CD4-positive, alpha-beta memory T cell (primary cell): ENCODE measurements around the gene ROBO3. TPM values are rescaled to one million over a fixed set of nuclear protein-coding genes. Genes with fewer than 3 reads are reported as not detected.

Experiments
- CTCF ChIA-PET: fragments of 350-600 bp; sonication (Branson Sonifier 250); formaldehyde crosslinking; loops from one replicate; lab custom pipeline; 2021; ENCODE audit warnings: inconsistent platforms; ENCODE audit not compliant: partially characterized antibody; lab: Charles Lee
- POLR2A ChIA-PET: fragments of 350-600 bp; sonication (Branson Sonifier 250); formaldehyde crosslinking; loops from one replicate; lab custom pipeline; 2021; ENCODE audit not compliant: partially characterized antibody; lab: Charles Lee
- DNase-seq, 5 donors: peaks; one replicate each; pipeline versions ENCODE4 v3.0.0 to v3.0.0-alpha.2; 2020 to 2022; ENCODE audit warnings: mixed read lengths in 1 of 5
- H3K27ac ChIP-seq: one replicate; pipeline ENCODE4 v1.7.0; 2013; ENCODE audit warnings: low read depth, low read length
- H3K27me3 ChIP-seq: 2 replicates; pipeline ENCODE4 v1.7.0; 2013; ENCODE audit warnings: mild to moderate bottlenecking, low read length, moderate library complexity; ENCODE audit not compliant: insufficient read depth
- H3K36me3 ChIP-seq: 2 replicates; pipeline ENCODE4 v1.7.0; 2013; ENCODE audit warnings: mild to moderate bottlenecking, low read length, moderate library complexity; ENCODE audit not compliant: insufficient read depth
- H3K4me1 ChIP-seq: 2 replicates; pipeline ENCODE4 v1.7.0; 2013; ENCODE audit warnings: mild to moderate bottlenecking, low read length, moderate library complexity; ENCODE audit not compliant: insufficient read depth
- H3K4me3 ChIP-seq, 2 donors: one replicate each; pipeline ENCODE4 v1.7.0; 2013; ENCODE audit warnings: low read length in 2 of 2, mild to moderate bottlenecking in 1 of 2
- H3K9me3 ChIP-seq, 2 donors: one replicate each; pipeline ENCODE4 v1.7.0; 2013; ENCODE audit warnings: low read length in 2 of 2, control low read depth in 1 of 2; ENCODE audit not compliant: control insufficient read depth in 1 of 2
- H3K27ac Mint-ChIP-seq, 7 donors: one replicate each; pipeline ENCODE4 v1.8.0; 2020 to 2021; ENCODE audit warnings: mixed read lengths in 7 of 7, mild to moderate bottlenecking in 6 of 7, inconsistent platforms in 3 of 7, moderate library complexity in 3 of 7
- H3K27me3 Mint-ChIP-seq, 2 donors: one replicate each; pipeline ENCODE4 v1.8.0; 2020 to 2021; ENCODE audit warnings: mixed read lengths in 2 of 2
- H3K36me3 Mint-ChIP-seq, 2 donors: one replicate each; pipeline ENCODE4 v1.8.0; 2020 to 2021; ENCODE audit warnings: mixed read lengths in 2 of 2, inconsistent platforms in 1 of 2, mild to moderate bottlenecking in 1 of 2
- H3K4me1 Mint-ChIP-seq, 4 donors: one replicate each; pipeline ENCODE4 v1.8.0; 2020 to 2021; ENCODE audit warnings: mixed read lengths in 4 of 4, mild to moderate bottlenecking in 1 of 4
- H3K4me3 Mint-ChIP-seq, 8 donors: one replicate each; pipeline ENCODE4 v1.8.0; 2020 to 2021; ENCODE audit warnings: mixed read lengths in 8 of 8, mild to moderate bottlenecking in 7 of 8, moderate library complexity in 6 of 8, inconsistent platforms in 3 of 8
- H3K9me3 Mint-ChIP-seq, 8 donors: one replicate each; pipeline ENCODE4 v1.8.0; 2020 to 2021; ENCODE audit warnings: mixed read lengths in 8 of 8, mild to moderate bottlenecking in 5 of 8, inconsistent platforms in 3 of 8, moderate library complexity in 1 of 8
- intact Hi-C: fragments of 100-400 bp; cut with micrococcal nuclease; formaldehyde crosslinking; loops from one replicate; pipeline ENCODE4 v1.15.1; 2023
- polyA plus RNA-seq, 2 donors: library from polyadenylated mRNA; unstranded; fragments of 300-500 nt; fragmentation: Illumina TruSeq; gene quantifications; one replicate each; pipeline ENCODE4 v1.2.3, GENCODE V29; 2021
- total RNA-seq, 2 experiments: library from RNA; stranded (reverse); gene quantifications; one replicate each; pipeline ENCODE4 v1.2.3, GENCODE V29; 2021

Gene ROBO3
- total and polyA plus RNA-seq, 4 experiments from 2014 or later = 0.70 to 18.1 (median 9.1) TPM

GRCh38 chr11:124879493-124880289, 14.5 kb downstream of the ROBO3 start:
- H3K36me3 ChIP-seq = no peaks in the 10 kb centered on the region
- no peak overlapping the region for H3K4me3 ChIP-seq
- Mint-ChIP-seq H3K9me3 (no peaks in the 10 kb centered on the region), H3K4me1 (peaks cover 4 to 29% (median 19%) of the 10 kb centered on the region in 4 donors), H3K27me3 (peaks cover 3 to 6% of the 10 kb centered on the region in 2 donors), H3K36me3 (no peaks in the 10 kb centered on the region), H3K27ac (peak overlapping the region in 3 of 7 donors; percentile 62 to 71 (median 70)), H3K4me3 (peak overlapping the region in 1 of 8 donors; percentile 15)
- no peaks in the 10 kb centered on the region for H3K9me3 ChIP-seq
- CTCF ChIA-PET = interaction anchor here (0.5 kb wide), 1 partner anchor 256 kb away, joined by 4 read pairs; no protein-coding TSS in a partner anchor
- no peaks in the 10 kb centered on the region for H3K27me3 ChIP-seq
- no peak overlapping the region for H3K27ac ChIP-seq
- peaks cover 13% of the 10 kb centered on the region for H3K4me1 ChIP-seq
- DNase-seq = no peak
- POLR2A ChIA-PET = no interaction called here
- intact Hi-C loops = loop anchor here (5.0 kb wide), 1 partner anchor 1008 kb away; the partner anchor contains the start of gene HYLS1

- Mint-ChIP-seq H3K27ac (peak overlapping the region in 1 of 7 donors; percentile 71), H3K9me3 (no peaks in the 10 kb centered on the region), H3K36me3 (no peaks in the 10 kb centered on the region), H3K4me1 (peaks cover 4 to 29% (median 19%) of the 10 kb centered on the region in 4 donors), H3K27me3 (peaks cover 2 to 6% of the 10 kb centered on the region in 2 donors), H3K4me3 (no peak overlapping the region)
- ChIA-PET CTCF (no interaction called here), POLR2A (no interaction called here)
- intact Hi-C loops = no loop called here
- H3K27me3 ChIP-seq = no peaks in the 10 kb centered on the region
- H3K4me3 ChIP-seq = no peak overlapping the region
- DNase-seq = no peak
- no peak overlapping the region for H3K27ac ChIP-seq
- no peaks in the 10 kb centered on the region for H3K36me3 ChIP-seq
- no peaks in the 10 kb centered on the region for H3K9me3 ChIP-seq
- peaks cover 13% of the 10 kb centered on the region for H3K4me1 ChIP-seq
These were observed 15.0 kb downstream of the ROBO3 start for GRCh38 chr11:124880290-124880611.

- no peak overlapping the region for H3K4me3 Mint-ChIP-seq
- H3K9me3 Mint-ChIP-seq = no peaks in the 10 kb centered on the region
- H3K4me3 ChIP-seq = no peak overlapping the region
- POLR2A ChIA-PET = no interaction called here
- H3K27ac Mint-ChIP-seq = peak overlapping the region in 2 of 7 donors; percentile 37 to 78
- H3K36me3 ChIP-seq = no peaks in the 10 kb centered on the region
- H3K4me1 ChIP-seq = peaks cover 9% of the 10 kb centered on the region
- H3K9me3 ChIP-seq = no peaks in the 10 kb centered on the region
- no peaks in the 10 kb centered on the region for H3K36me3 Mint-ChIP-seq
- no peak overlapping the region for H3K27ac ChIP-seq
- H3K27me3 ChIP-seq = no peaks in the 10 kb centered on the region
- peaks cover 4 to 23% (median 16%) of the 10 kb centered on the region in 4 donors for H3K4me1 Mint-ChIP-seq
- intact Hi-C loops = no loop called here
- DNase-seq = no peak
- peaks cover 2 to 3% of the 10 kb centered on the region in 2 donors for H3K27me3 Mint-ChIP-seq
- CTCF ChIA-PET = no interaction called here
These were observed 15.7 kb downstream of the ROBO3 start for GRCh38 chr11:124880958-124881357.

GRCh38 chr11:124882339-124883071, 17.3 kb downstream of the ROBO3 start:
- peak overlapping the region in 2 of 7 donors; percentile 19 to 65 for H3K27ac Mint-ChIP-seq
- H3K27me3 Mint-ChIP-seq = peaks cover 1 to 6% of the 10 kb centered on the region in 2 donors
- Histone ChIP-seq H3K27ac (no peak overlapping the region), H3K4me1 (no peaks in the 10 kb centered on the region), H3K4me3 (no peak overlapping the region), H3K27me3 (no peaks in the 10 kb centered on the region), H3K36me3 (no peaks in the 10 kb centered on the region), H3K9me3 (no peaks in the 10 kb centered on the region)
- intact Hi-C loops = no loop called here
- no peaks in the 10 kb centered on the region for H3K9me3 Mint-ChIP-seq
- no peaks in the 10 kb centered on the region for H3K36me3 Mint-ChIP-seq
- no peak for DNase-seq
- peaks cover under 1 to 11% (median 7%) of the 10 kb centered on the region in 4 donors for H3K4me1 Mint-ChIP-seq
- ChIA-PET CTCF (interaction anchor here (0.8 kb wide), 1 partner anchor 10 kb away, joined by 5 read pairs; no protein-coding TSS in a partner anchor), POLR2A (no interaction called here)
- no peak overlapping the region for H3K4me3 Mint-ChIP-seq

- Mint-ChIP-seq H3K36me3 (no peaks in the 10 kb centered on the region), H3K4me3 (no peak overlapping the region), H3K9me3 (no peaks in the 10 kb centered on the region), H3K27me3 (peaks cover 1 to 6% of the 10 kb centered on the region in 2 donors), H3K4me1 (no peaks in the 10 kb centered on the region), H3K27ac (no peak overlapping the region)
- Histone ChIP-seq H3K36me3 (no peaks in the 10 kb centered on the region), H3K4me3 (no peak overlapping the region), H3K27me3 (no peaks in the 10 kb centered on the region), H3K9me3 (no peaks in the 10 kb centered on the region), H3K27ac (no peak overlapping the region), H3K4me1 (no peaks in the 10 kb centered on the region)
- ChIA-PET CTCF (no interaction called here), POLR2A (no interaction called here)
- intact Hi-C loops = no loop called here
- no peak for DNase-seq
These were observed 19.1 kb downstream of the ROBO3 start for GRCh38 chr11:124884340-124884739.

- intact Hi-C loops = no loop called here
- DNase-seq = no peak
- H3K27me3 ChIP-seq = no peaks in the 10 kb centered on the region
- H3K9me3 ChIP-seq = no peaks in the 10 kb centered on the region
- H3K27me3 Mint-ChIP-seq = peaks cover 1 to 6% of the 10 kb centered on the region in 2 donors
- CTCF ChIA-PET = interaction anchor here (4.9 kb wide), 1 partner anchor 9 kb away, joined by 22 read pairs; no protein-coding TSS in a partner anchor
- no peak overlapping the region for H3K4me3 Mint-ChIP-seq
- H3K36me3 Mint-ChIP-seq = no peaks in the 10 kb centered on the region
- H3K27ac ChIP-seq = no peak overlapping the region
- H3K4me1 ChIP-seq = no peaks in the 10 kb centered on the region
- no peak overlapping the region for H3K27ac Mint-ChIP-seq
- no peak overlapping the region for H3K4me3 ChIP-seq
- H3K4me1 Mint-ChIP-seq = no peaks in the 10 kb centered on the region
- no peaks in the 10 kb centered on the region for H3K36me3 ChIP-seq
- POLR2A ChIA-PET = no interaction called here
- no peaks in the 10 kb centered on the region for H3K9me3 Mint-ChIP-seq
These were observed 19.7 kb downstream of the ROBO3 start for GRCh38 chr11:124884869-124885479.

GRCh38 chr11:124886476-124886875, 21.2 kb downstream of the ROBO3 start:
- Mint-ChIP-seq H3K4me3 (no peak overlapping the region), H3K9me3 (no peaks in the 10 kb centered on the region), H3K27me3 (peaks cover 1 to 8% of the 10 kb centered on the region in 2 donors), H3K36me3 (no peaks in the 10 kb centered on the region), H3K27ac (no peak overlapping the region), H3K4me1 (no peaks in the 10 kb centered on the region)
- intact Hi-C loops = no loop called here
- ChIA-PET POLR2A (no interaction called here), CTCF (interaction anchor here (1.1 to 4.9 kb wide), 3 partner anchors 10 to 60 kb away, joined by 3 to 22 read pairs (median 6); no protein-coding TSS in a partner anchor)
- H3K4me1 ChIP-seq = no peaks in the 10 kb centered on the region
- no peak for DNase-seq
- no peaks in the 10 kb centered on the region for H3K27me3 ChIP-seq
- no peaks in the 10 kb centered on the region for H3K36me3 ChIP-seq
- no peak overlapping the region for H3K27ac ChIP-seq
- H3K4me3 ChIP-seq = no peak overlapping the region
- H3K9me3 ChIP-seq = no peaks in the 10 kb centered on the region
